Measurements from ENCODE around the gene PEF1.

DNA sequence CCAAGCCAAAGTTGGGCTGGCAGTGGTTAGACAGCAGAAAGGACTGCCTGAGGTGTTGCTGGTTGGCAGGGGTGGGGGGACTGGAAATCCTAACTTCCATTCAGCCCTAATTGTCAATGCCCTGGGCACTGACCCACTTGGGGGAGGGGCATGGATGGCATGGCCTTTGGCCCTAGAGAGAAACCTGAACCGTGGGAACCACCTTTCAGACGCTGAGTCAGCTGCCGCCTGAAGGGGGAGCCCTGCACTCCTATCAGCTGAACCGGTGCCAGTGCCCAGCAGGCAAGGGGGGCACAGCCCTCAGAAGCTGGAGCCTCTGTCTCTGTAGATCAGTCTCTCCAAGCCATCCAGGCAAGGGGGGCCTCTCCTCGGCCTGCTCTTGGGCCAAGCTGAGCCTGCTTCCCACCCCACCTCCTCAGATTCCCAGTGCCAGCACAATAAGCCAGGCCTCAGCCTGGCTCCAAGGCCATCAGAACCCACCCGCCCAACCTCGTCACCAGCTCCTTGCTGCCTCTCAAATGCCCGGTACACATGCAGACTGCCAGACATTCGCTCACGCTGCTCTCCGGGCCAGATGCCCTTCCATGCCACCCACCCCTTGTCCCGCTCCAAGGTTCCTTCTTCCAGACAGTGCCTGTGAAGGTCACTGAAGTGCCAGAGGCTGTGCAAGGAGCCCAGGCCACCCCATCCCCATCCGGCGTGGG is 56.8 kb downstream of the PEF1 start:
- no peak for TF ChIP-seq POLR2A (IDR thresholded peaks at IDR 0.05; ENCODE audit: low read depth, low read length)
- no peak for TF ChIP-seq POLR2AphosphoS5 (IDR thresholded peaks at IDR 0.05; ENCODE audit: low read depth, low read length)
- no peak for TF ChIP-seq TAF1 (IDR thresholded peaks at IDR 0.05; ENCODE audit: borderline replicate concordance, low read depth, low read length)

Data from GM12892 (cell line).